Measurements from ENCODE around the gene ITPR1.

DNA sequence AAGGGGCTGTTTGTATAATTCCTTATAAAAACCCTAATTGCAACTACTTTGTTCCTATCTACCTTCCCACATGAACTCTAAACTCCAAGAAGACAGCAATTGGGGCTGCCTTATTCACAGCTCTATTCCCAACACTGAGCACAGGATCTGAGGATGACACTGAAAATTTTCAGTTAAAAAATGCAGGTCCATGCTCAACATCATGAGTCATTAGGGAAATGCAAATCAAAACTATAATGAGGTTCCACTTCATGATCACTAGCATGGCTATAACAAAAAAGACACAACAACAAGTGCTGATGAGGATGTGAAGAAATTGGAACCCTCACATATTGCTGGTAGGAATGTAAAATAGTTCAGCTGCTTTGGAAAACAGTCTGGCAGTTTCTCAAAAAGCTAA, 39.0 kb upstream of the ITPR1 start:
- TF ChIP-seq, protein P1, sequence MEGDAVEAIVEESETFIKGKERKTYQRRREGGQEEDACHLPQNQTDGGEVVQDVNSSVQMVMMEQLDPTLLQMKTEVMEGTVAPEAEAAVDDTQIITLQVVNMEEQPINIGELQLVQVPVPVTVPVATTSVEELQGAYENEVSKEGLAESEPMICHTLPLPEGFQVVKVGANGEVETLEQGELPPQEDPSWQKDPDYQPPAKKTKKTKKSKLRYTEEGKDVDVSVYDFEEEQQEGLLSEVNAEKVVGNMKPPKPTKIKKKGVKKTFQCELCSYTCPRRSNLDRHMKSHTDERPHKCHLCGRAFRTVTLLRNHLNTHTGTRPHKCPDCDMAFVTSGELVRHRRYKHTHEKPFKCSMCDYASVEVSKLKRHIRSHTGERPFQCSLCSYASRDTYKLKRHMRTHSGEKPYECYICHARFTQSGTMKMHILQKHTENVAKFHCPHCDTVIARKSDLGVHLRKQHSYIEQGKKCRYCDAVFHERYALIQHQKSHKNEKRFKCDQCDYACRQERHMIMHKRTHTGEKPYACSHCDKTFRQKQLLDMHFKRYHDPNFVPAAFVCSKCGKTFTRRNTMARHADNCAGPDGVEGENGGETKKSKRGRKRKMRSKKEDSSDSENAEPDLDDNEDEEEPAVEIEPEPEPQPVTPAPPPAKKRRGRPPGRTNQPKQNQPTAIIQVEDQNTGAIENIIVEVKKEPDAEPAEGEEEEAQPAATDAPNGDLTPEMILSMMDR (IDR thresholded peaks at IDR 0.05), result no peak
- no peak for TF ChIP-seq POLR2A (IDR thresholded peaks at IDR 0.05)

Measured in thyroid gland (tissue), 4 donors.